Testis (tissue), 2 donors: Measurements from ENCODE around the gene SPATA2.

ENCODE experiments used
- CTCF ChIP-seq, 3 experiments: fragments of 450-650 bp in 2 of 3; fragments of 200-600 bp in 1 of 3; sonication (generic) in 1 of 3; IDR thresholded peaks; one replicate each; pipeline ENCODE4 v1.5.1; 2016 to 2019; ENCODE audit warnings: antibody characterized with exemption in 3 of 3, mild to moderate bottlenecking in 2 of 3, moderate library complexity in 1 of 3
- POLR2A ChIP-seq: fragments of 450-650 bp; IDR thresholded peaks from one replicate; pipeline ENCODE4 v1.6.1; 2017; ENCODE audit warnings: antibody characterized with exemption, mild to moderate bottlenecking, moderate library complexity

GRCh38 chr20:49867453-49868215, 47.7 kb downstream of the SPATA2 start:
- TF ChIP-seq CTCF (IDR thresholded peaks at IDR 0.05), result no peak
- no peak for TF ChIP-seq POLR2A
